Loucy (cell line): ENCODE measurements around the gene ANKUB1.

ENCODE experiments used
- CTCF ChIP-seq: fragments of 200-600 bp; sonication (generic); conservative IDR thresholded peaks from 2 replicates; pipeline ENCODE4 v1.5.1; 2014; ENCODE audit warnings: mild to moderate bottlenecking, antibody characterized with exemption, low read length
- EZH2phosphoT487 ChIP-seq: fragments of 200-600 bp; IDR thresholded peaks from 2 replicates; pipeline ENCODE4 v1.6.1; 2018; ENCODE audit warnings: antibody characterized with exemption, mild to moderate bottlenecking, moderate library complexity, borderline replicate concordance

DNA sequence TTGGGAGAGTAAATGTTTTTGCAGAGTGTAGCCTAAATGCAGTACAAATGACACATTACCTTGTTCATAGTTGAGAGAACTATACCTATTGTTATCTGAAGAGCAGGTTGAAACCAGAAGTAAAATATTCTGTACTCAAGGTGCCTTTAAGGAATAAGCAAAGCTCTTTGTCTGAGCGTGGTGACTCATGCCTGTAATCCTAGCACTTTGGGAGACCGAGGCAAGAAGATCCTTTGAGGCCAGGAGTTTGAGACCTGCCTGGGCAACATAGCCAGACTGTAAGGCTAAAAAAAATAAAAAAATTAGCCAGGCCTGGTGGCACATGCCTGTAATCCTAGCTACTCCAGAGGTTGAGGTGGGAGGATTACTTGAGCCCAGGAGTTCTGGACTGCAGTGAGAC, 18.5 kb upstream of the ANKUB1 start:
- TF ChIP-seq CTCF: no peak
- TF ChIP-seq EZH2phosphoT487: no peak
